SK-N-SH treated with all-trans-retinoic acid at 6 μM for 48 hours (cell line): ENCODE measurements around the gene MYO15B.

ENCODE experiments used
- ISL1 ChIP-seq: fragments of 250-450 bp; sonication (Bioruptor Pico); IDR thresholded peaks from 2 replicates; pipeline ENCODE4 v2.1.2; 2022; ENCODE audit warnings: mild to moderate bottlenecking, moderate library complexity
- PPARA ChIP-seq: fragments of 250-450 bp; sonication (Bioruptor Pico); IDR thresholded peaks from 2 replicates; pipeline ENCODE4 v1.5.0; 2020; ENCODE audit warnings: mild to moderate bottlenecking, borderline replicate concordance
- ZFP3 ChIP-seq: fragments of 250-450 bp; sonication (Bioruptor Pico); IDR thresholded peaks from 2 replicates; pipeline ENCODE4 v1.5.0; 2020; ENCODE audit warnings: mild to moderate bottlenecking, moderate library complexity
- ZNF565 ChIP-seq: fragments of 450-650 bp; formaldehyde crosslinking; conservative IDR thresholded peaks from 2 replicates; pipeline ENCODE4 v1.5.0; 2020; ENCODE audit warnings: low read depth, mild to moderate bottlenecking, moderate library complexity
- TF ChIP-seq, protein P1 (sequence below): fragments of 250-450 bp; sonication (Bioruptor Pico); IDR thresholded peaks from 2 replicates; pipeline ENCODE4 v1.5.0; 2020; ENCODE audit warnings: mild to moderate bottlenecking, moderate library complexity
- TF ChIP-seq, protein P2 (sequence below): fragments of 250-450 bp; sonication (Bioruptor Pico); IDR thresholded peaks from 2 replicates; pipeline ENCODE4 v1.8.0; 2021; ENCODE audit warnings: low read depth, mild to moderate bottlenecking, moderate library complexity, borderline replicate concordance
- TF ChIP-seq, protein P3 (sequence below): fragments of 250-450 bp; sonication (Bioruptor Pico); IDR thresholded peaks from 2 replicates; pipeline ENCODE4 v1.8.0; 2020; ENCODE audit warnings: mild to moderate bottlenecking, moderate library complexity, borderline replicate concordance

DNA sequence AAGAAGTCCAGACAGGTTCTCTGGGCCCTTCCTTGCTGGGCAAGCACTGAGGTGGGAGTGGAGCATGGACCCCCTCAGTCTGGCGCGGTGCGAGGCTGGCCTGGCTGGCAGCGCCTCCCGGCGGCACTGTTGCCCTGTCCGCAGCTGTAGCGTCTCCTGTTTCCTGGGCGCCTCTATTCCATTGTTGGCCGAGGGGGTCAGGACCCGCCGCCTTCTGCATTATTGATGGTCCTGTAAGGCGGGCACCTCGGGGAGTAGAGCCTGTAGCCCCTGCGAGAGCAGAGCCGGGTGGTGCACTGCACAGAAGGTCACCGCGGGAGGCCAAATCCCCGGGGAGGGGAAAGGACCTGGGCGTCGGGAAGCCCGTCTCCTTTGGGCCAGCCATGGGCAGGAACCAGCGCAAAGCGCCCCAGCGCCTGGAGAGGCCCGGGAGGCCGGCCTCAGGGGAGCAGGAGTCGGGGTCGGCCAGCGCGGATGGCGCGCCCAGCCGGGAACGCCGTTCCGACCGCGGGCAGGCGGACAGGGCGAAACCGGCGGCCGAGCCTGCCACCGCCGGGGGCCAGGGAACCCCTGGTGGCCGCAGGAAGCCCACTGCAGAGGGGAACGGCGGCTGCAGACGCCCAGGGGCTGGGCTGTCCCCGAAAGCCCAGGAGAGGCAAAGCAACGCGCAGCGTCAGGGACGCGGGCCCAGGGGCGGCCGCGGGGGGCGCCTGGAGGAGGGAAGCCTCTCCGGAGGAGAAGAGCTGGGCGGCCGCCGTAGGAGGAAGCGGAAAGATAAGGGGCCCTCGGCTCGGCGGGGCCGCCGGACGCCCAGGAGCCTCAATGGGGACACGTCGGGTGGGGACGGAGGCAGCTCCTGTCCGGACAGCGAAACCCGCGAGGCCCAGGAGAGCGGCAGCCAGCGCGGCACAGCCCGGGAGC is at the start of gene MYO15B:
- TF ChIP-seq, protein P1, sequence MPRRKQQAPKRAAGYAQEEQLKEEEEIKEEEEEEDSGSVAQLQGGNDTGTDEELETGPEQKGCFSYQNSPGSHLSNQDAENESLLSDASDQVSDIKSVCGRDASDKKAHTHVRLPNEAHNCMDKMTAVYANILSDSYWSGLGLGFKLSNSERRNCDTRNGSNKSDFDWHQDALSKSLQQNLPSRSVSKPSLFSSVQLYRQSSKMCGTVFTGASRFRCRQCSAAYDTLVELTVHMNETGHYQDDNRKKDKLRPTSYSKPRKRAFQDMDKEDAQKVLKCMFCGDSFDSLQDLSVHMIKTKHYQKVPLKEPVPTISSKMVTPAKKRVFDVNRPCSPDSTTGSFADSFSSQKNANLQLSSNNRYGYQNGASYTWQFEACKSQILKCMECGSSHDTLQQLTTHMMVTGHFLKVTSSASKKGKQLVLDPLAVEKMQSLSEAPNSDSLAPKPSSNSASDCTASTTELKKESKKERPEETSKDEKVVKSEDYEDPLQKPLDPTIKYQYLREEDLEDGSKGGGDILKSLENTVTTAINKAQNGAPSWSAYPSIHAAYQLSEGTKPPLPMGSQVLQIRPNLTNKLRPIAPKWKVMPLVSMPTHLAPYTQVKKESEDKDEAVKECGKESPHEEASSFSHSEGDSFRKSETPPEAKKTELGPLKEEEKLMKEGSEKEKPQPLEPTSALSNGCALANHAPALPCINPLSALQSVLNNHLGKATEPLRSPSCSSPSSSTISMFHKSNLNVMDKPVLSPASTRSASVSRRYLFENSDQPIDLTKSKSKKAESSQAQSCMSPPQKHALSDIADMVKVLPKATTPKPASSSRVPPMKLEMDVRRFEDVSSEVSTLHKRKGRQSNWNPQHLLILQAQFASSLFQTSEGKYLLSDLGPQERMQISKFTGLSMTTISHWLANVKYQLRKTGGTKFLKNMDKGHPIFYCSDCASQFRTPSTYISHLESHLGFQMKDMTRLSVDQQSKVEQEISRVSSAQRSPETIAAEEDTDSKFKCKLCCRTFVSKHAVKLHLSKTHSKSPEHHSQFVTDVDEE (CRISPR knock-in tag): no peak
- TF ChIP-seq ZFP3 (CRISPR knock-in tag) (no peak), PPARA (CRISPR knock-in tag) (no peak), ZNF565 (CRISPR knock-in tag) (no peak), ISL1 (CRISPR knock-in tag) (no peak)
- TF ChIP-seq, protein P2, sequence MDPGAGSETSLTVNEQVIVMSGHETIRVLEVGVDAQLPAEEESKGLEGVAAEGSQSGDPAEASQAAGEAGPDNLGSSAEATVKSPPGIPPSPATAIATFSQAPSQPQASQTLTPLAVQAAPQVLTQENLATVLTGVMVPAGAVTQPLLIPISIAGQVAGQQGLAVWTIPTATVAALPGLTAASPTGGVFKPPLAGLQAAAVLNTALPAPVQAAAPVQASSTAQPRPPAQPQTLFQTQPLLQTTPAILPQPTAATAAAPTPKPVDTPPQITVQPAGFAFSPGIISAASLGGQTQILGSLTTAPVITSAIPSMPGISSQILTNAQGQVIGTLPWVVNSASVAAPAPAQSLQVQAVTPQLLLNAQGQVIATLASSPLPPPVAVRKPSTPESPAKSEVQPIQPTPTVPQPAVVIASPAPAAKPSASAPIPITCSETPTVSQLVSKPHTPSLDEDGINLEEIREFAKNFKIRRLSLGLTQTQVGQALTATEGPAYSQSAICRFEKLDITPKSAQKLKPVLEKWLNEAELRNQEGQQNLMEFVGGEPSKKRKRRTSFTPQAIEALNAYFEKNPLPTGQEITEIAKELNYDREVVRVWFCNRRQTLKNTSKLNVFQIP (CRISPR knock-in tag): no peak
- TF ChIP-seq, protein P3, sequence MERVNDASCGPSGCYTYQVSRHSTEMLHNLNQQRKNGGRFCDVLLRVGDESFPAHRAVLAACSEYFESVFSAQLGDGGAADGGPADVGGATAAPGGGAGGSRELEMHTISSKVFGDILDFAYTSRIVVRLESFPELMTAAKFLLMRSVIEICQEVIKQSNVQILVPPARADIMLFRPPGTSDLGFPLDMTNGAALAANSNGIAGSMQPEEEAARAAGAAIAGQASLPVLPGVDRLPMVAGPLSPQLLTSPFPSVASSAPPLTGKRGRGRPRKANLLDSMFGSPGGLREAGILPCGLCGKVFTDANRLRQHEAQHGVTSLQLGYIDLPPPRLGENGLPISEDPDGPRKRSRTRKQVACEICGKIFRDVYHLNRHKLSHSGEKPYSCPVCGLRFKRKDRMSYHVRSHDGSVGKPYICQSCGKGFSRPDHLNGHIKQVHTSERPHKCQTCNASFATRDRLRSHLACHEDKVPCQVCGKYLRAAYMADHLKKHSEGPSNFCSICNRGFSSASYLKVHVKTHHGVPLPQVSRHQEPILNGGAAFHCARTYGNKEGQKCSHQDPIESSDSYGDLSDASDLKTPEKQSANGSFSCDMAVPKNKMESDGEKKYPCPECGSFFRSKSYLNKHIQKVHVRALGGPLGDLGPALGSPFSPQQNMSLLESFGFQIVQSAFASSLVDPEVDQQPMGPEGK (CRISPR knock-in tag): no peak
